Kidney tubule cell (primary cell): ENCODE data around the gene NXPH4.

Experiments
- DNase-seq: peaks from one replicate; pipeline ENCODE4 v3.0.0-alpha.2; 2018; ENCODE audit warnings: low spot score

NXPH4 gene

GRCh38 chr12:57232156-57232756, 15.7 kb downstream of the NXPH4 start:
- no peak for DNase-seq

- DNase-seq = no peak
Measured at GRCh38 chr12:57233357-57234232, 17.0 kb downstream of the NXPH4 start.

GRCh38 chr12:57234233-57234570, 17.6 kb downstream of the NXPH4 start:
- no peak for DNase-seq

- no peak for DNase-seq
Measured at GRCh38 chr12:57234571-57235016, 18.0 kb downstream of the NXPH4 start.

GRCh38 chr12:57235017-57235727, 18.6 kb downstream of the NXPH4 start:
- no peak for DNase-seq

- no peak for DNase-seq
Measured at GRCh38 chr12:57235728-57236131, 19.1 kb downstream of the NXPH4 start.

GRCh38 chr12:57236201-57236924, 19.8 kb downstream of the NXPH4 start:
- no peak for DNase-seq

GRCh38 chr12:57236925-57237595, 20.5 kb downstream of the NXPH4 start:
- DNase-seq = no peak

- no peak for DNase-seq
Measured at GRCh38 chr12:57237596-57237931, 21.0 kb downstream of the NXPH4 start.

GRCh38 chr12:57237932-57238853, 21.6 kb downstream of the NXPH4 start:
- no peak for DNase-seq

- peak; percentile 87 for DNase-seq
Measured at GRCh38 chr12:57238854-57239554, 22.4 kb downstream of the NXPH4 start.

GRCh38 chr12:57239587-57240065, 23.0 kb downstream of the NXPH4 start:
- no peak for DNase-seq

- DNase-seq = peak; percentile 68
Measured at GRCh38 chr12:57240066-57240921, 23.7 kb downstream of the NXPH4 start.

- DNase-seq = no peak
Measured at GRCh38 chr12:57240926-57241401, 24.4 kb downstream of the NXPH4 start.

GRCh38 chr12:57241402-57242310, 25.1 kb downstream of the NXPH4 start:
- DNase-seq = no peak

GRCh38 chr12:57242329-57242690, 25.7 kb downstream of the NXPH4 start:
- no peak for DNase-seq

- peak; percentile 57 for DNase-seq
Measured at GRCh38 chr12:57242691-57243454, 26.3 kb downstream of the NXPH4 start.
